K562 (cell line): ENCODE measurements around the gene DGCR8. TPM values are rescaled to one million over a fixed set of nuclear protein-coding genes. Genes with fewer than 3 reads are reported as not detected.

ENCODE experiments used
- CCAR2 ChIP-seq: fragments of 200-400 bp; formaldehyde crosslinking; IDR thresholded peaks from 2 replicates; pipeline ENCODE4 v1.6.1; 2017; ENCODE audit warnings: mild to moderate bottlenecking, low read depth, low read length
- GTF2F1 ChIP-seq: IDR thresholded peaks from 2 replicates; pipeline ENCODE4 v1.6.1; 2011; ENCODE audit warnings: low read depth, low read length, improper control_type of control experiment
- HMG20B ChIP-seq: fragments of 250-450 bp; sonication (Bioruptor Pico); IDR thresholded peaks from 2 replicates; pipeline ENCODE4 v1.5.0; 2021; ENCODE audit warnings: mild to moderate bottlenecking
- JUND ChIP-seq, 2 experiments: IDR thresholded peaks; 2 replicates in 1 of 2; 3 replicates in 1 of 2; pipeline ENCODE4 v1.6.1; 2011; ENCODE audit warnings: borderline replicate concordance in 2 of 2, low read depth in 2 of 2, low read length in 2 of 2, improper control_type of control experiment in 1 of 2, missing biosample characterization in 1 of 2, missing genetic modification characterization in 1 of 2, missing genetic modification reagents in 1 of 2
- KHSRP ChIP-seq: fragments of 450-650 bp; IDR thresholded peaks from 2 replicates; pipeline ENCODE4 v1.6.1; 2017
- L3MBTL2 ChIP-seq: fragments of 450-650 bp; IDR thresholded peaks from 2 replicates; pipeline ENCODE4 v1.6.1; 2016; ENCODE audit warnings: mild to moderate bottlenecking, moderate library complexity
- MTA3 ChIP-seq: fragments of 450-650 bp; formaldehyde crosslinking; IDR thresholded peaks from 2 replicates; pipeline ENCODE4 v1.6.1; 2017; ENCODE audit warnings: mild to moderate bottlenecking, borderline replicate concordance
- MYBL2 ChIP-seq, 2 experiments: fragments of 450-650 bp in 1 of 2; sonication (generic) in 1 of 2; formaldehyde crosslinking in 1 of 2; IDR thresholded peaks; 2 replicates each; pipeline versions ENCODE4 v1.6.1 to v1.8.1; 2017 to 2022; ENCODE audit warnings: borderline replicate concordance in 1 of 2, inconsistent platforms in 1 of 2, low read depth in 1 of 2, mild to moderate bottlenecking in 1 of 2, missing genetic modification reagents in 1 of 2, moderate library complexity in 1 of 2
- NBN ChIP-seq: fragments of 450-650 bp; IDR thresholded peaks from 2 replicates; pipeline ENCODE4 v1.6.1; 2016; ENCODE audit warnings: low read depth, mild to moderate bottlenecking
- NR2F6 ChIP-seq: fragments of 450-650 bp; formaldehyde crosslinking; IDR thresholded peaks from 2 replicates; pipeline ENCODE4 v1.4.0; 2020; ENCODE audit warnings: mild to moderate bottlenecking
- POLR3A ChIP-seq: IDR thresholded peaks from 2 replicates; pipeline ENCODE4 v1.6.1; 2011; ENCODE audit warnings: borderline replicate concordance, mild to moderate bottlenecking, moderate library complexity; ENCODE audit not compliant: insufficient read length, insufficient read depth; ENCODE audit errors: extremely low read depth
- RAD21 ChIP-seq, 2 experiments: fragments of 250-450 bp in 1 of 2; fragments of 450-650 bp in 1 of 2; sonication (Bioruptor Pico) in 1 of 2; formaldehyde crosslinking in 1 of 2; IDR thresholded peaks in 1 of 2; conservative IDR thresholded peaks in 1 of 2; 2 replicates each; pipeline versions ENCODE4 v1.4.0 to v1.8.0; 2020 to 2022; ENCODE audit warnings: mild to moderate bottlenecking in 2 of 2, moderate library complexity in 1 of 2
- SMARCE1 ChIP-seq: fragments of 450-650 bp; IDR thresholded peaks from 2 replicates; pipeline ENCODE4 v1.7.1; 2016; ENCODE audit warnings: mild to moderate bottlenecking
- TAF15 ChIP-seq: fragments of 200-400 bp; formaldehyde crosslinking; IDR thresholded peaks from 2 replicates; pipeline ENCODE4 v1.6.1; 2017; ENCODE audit warnings: mild to moderate bottlenecking, low read depth, low read length, moderate library complexity
- TBP ChIP-seq: optimal IDR thresholded peaks from 2 replicates; pipeline ENCODE3; 2011; ENCODE audit warnings: low read depth, low read length, improper control_type of control experiment
- TFAM ChIP-seq: fragments of 250-450 bp; sonication (Bioruptor Pico); conservative IDR thresholded peaks from 2 replicates; pipeline ENCODE4 v1.5.0; 2021; ENCODE audit warnings: mild to moderate bottlenecking, moderate library complexity
- ZNF165 ChIP-seq: fragments of 250-450 bp; sonication (Bioruptor Pico); IDR thresholded peaks from 2 replicates; pipeline ENCODE4 v1.4.0; 2020; ENCODE audit warnings: borderline replicate concordance
- ZNF253 ChIP-seq: fragments of 250-450 bp; sonication (Bioruptor Pico); conservative IDR thresholded peaks from 2 replicates; pipeline ENCODE4 v1.6.1; 2021; ENCODE audit warnings: mild to moderate bottlenecking
- ZNF76 ChIP-seq: fragments of 250-450 bp; sonication (Bioruptor Pico); IDR thresholded peaks from 2 replicates; pipeline ENCODE4 v1.4.0; 2020; ENCODE audit warnings: mild to moderate bottlenecking, moderate library complexity, borderline replicate concordance
- ZZZ3 ChIP-seq: fragments of 450-650 bp; IDR thresholded peaks from 2 replicates; pipeline ENCODE4 v1.6.1; 2016; ENCODE audit warnings: antibody characterized with exemption, mild to moderate bottlenecking, moderate library complexity
- polyA plus RNA-seq, 8 experiments: library from polyadenylated mRNA; depleted of rRNA in 4 of 8; stranded (reverse) in 5 of 8; unstranded in 3 of 8; fragments of >200 nt; fragmentation: Nextera tagmentation in 2 of 8; fragmentation: Illumina TruSeq in 1 of 8; extraction: Ambion mirVana in 2 of 8; extraction: Trizol in 1 of 8; gene quantifications; 2 replicates each; pipeline versions ENCODE4 v1.2.1 to v1.2.3, GENCODE V29; 2011 to 2014; ENCODE audit warnings: inconsistent platforms in 1 of 8, missing spikeins in 1 of 8
- total RNA-seq, 7 experiments: library from RNA; depleted of rRNA in 6 of 7; stranded (reverse); fragments of >200 nt in 6 of 7; fragmentation: Illumina TruSeq in 2 of 7; extraction: Trizol in 2 of 7; gene quantifications; 2 replicates each; pipeline versions ENCODE4 v1.2.1 to v1.2.3, GENCODE V29; 2011 to 2021; ENCODE audit warnings: low replicate concordance in 1 of 7
- TF ChIP-seq, protein P1 (sequence below): fragments of 250-450 bp; sonication (Bioruptor Pico); IDR thresholded peaks from 2 replicates; pipeline ENCODE4 v1.4.0; 2020; ENCODE audit warnings: mild to moderate bottlenecking, moderate library complexity
- TF ChIP-seq, protein P2 (sequence below): sonication (generic); formaldehyde crosslinking; IDR thresholded peaks from 2 replicates; pipeline ENCODE4 v1.8.0; 2022; ENCODE audit warnings: mild to moderate bottlenecking, missing genetic modification reagents, borderline replicate concordance

Gene DGCR8
- total and polyA plus RNA-seq, 9 of the 15 experiments (the other 6 are each of a cell fraction or from before 2014, with no cell fraction given), result 5.9 to 144 (median 80.1) TPM

DNA sequence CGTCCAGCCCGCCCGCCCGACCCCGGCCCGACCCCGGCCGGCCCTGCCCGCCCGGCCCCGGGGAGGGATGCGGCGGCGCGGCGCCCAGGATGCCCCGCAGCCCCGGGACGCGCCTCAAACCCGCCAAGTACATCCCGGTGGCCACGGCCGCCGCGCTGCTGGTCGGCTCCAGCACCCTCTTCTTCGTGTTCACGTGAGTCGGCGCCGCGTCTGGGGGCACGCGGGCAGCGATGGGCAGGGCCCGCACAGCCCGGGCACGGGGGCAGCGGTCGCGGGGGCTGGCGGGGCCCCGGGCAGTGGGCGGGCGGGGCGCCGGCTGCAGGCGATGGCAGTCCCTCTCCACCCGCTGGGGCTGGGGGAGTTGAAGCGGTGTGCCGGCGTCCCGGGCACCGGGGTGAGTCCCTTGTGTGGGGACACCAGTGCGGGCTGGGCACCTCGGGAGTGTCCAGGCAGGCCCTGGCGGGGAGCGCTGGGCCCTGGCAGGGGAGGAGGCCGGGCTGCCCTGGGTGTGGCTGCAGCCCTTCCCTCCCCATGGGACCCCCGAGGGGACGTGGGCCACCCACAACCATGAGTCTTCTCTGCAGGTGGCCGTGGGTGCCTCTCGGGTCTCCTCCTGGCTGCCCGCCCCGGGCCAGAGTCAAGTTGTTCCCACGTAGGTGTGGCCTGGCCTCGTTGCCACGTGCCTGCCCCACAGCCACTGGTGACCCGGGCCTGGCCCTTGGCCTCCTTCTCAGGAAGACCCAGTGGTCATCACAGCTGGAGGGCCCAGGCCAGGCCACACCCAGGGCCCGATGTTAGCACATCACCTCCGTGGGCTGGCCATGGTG is 52.0 kb downstream of the DGCR8 start (continued):
- TF ChIP-seq CCAR2, result no peak
- no peak for TF ChIP-seq TAF15
- TF ChIP-seq TBP, result no peak
- TF ChIP-seq HMG20B, result no peak
- TF ChIP-seq ZNF253 (CRISPR knock-in tag), result no peak
- TF ChIP-seq MYBL2 (IDR thresholded peaks at IDR 0.05; ENCODE audit: low read depth), result no peak
- TF ChIP-seq MYBL2 (CRISPR knock-in tag; IDR thresholded peaks at IDR 0.05; ENCODE audit: borderline replicate concordance), result no peak
- no peak for TF ChIP-seq ZNF76 (CRISPR knock-in tag)
- no peak for TF ChIP-seq NR2F6 (CRISPR knock-in tag)
- TF ChIP-seq NBN, result no peak
- TF ChIP-seq ZZZ3, result no peak
- no peak for TF ChIP-seq POLR3A
- TF ChIP-seq TFAM (CRISPR knock-in tag), result no peak
- no peak for TF ChIP-seq JUND (IDR thresholded peaks at IDR 0.05; ENCODE audit: borderline replicate concordance, low read depth, low read length)
- TF ChIP-seq JUND (tag; IDR thresholded peaks at IDR 0.05; ENCODE audit: borderline replicate concordance, low read depth, low read length), result no peak
- peak; percentile 97 for TF ChIP-seq L3MBTL2
- TF ChIP-seq SMARCE1, result no peak
- TF ChIP-seq, protein P1, sequence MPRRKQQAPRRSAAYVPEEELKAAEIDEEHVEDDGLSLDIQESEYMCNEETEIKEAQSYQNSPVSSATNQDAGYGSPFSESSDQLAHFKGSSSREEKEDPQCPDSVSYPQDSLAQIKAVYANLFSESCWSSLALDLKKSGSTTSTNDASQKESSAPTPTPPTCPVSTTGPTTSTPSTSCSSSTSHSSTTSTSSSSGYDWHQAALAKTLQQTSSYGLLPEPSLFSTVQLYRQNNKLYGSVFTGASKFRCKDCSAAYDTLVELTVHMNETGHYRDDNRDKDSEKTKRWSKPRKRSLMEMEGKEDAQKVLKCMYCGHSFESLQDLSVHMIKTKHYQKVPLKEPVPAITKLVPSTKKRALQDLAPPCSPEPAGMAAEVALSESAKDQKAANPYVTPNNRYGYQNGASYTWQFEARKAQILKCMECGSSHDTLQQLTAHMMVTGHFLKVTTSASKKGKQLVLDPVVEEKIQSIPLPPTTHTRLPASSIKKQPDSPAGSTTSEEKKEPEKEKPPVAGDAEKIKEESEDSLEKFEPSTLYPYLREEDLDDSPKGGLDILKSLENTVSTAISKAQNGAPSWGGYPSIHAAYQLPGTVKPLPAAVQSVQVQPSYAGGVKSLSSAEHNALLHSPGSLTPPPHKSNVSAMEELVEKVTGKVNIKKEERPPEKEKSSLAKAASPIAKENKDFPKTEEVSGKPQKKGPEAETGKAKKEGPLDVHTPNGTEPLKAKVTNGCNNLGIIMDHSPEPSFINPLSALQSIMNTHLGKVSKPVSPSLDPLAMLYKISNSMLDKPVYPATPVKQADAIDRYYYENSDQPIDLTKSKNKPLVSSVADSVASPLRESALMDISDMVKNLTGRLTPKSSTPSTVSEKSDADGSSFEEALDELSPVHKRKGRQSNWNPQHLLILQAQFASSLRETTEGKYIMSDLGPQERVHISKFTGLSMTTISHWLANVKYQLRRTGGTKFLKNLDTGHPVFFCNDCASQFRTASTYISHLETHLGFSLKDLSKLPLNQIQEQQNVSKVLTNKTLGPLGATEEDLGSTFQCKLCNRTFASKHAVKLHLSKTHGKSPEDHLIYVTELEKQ (CRISPR knock-in tag), result no peak
- peak; percentile 88 for TF ChIP-seq MTA3
- TF ChIP-seq RAD21 (CRISPR knock-in tag; conservative IDR thresholded peaks at IDR 0.05 in 1 of 2, IDR thresholded peaks at IDR 0.05 in 1 of 2), result no peak
- no peak for TF ChIP-seq ZNF165 (CRISPR knock-in tag)
- no peak for TF ChIP-seq KHSRP
- no peak for TF ChIP-seq GTF2F1
- TF ChIP-seq, protein P2, sequence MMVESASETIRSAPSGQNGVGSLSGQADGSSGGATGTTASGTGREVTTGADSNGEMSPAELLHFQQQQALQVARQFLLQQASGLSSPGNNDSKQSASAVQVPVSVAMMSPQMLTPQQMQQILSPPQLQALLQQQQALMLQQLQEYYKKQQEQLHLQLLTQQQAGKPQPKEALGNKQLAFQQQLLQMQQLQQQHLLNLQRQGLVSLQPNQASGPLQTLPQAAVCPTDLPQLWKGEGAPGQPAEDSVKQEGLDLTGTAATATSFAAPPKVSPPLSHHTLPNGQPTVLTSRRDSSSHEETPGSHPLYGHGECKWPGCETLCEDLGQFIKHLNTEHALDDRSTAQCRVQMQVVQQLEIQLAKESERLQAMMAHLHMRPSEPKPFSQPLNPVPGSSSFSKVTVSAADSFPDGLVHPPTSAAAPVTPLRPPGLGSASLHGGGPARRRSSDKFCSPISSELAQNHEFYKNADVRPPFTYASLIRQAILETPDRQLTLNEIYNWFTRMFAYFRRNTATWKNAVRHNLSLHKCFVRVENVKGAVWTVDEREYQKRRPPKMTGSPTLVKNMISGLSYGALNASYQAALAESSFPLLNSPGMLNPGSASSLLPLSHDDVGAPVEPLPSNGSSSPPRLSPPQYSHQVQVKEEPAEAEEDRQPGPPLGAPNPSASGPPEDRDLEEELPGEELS (CRISPR knock-in tag), result no peak
